ENCODE measurements around the gene GNRH2. TPM values are rescaled to one million over a fixed set of nuclear protein-coding genes. Genes with fewer than 3 reads are reported as not detected.

GNRH2 gene
- total RNA-seq, 1 donor, result not detected

DNA sequence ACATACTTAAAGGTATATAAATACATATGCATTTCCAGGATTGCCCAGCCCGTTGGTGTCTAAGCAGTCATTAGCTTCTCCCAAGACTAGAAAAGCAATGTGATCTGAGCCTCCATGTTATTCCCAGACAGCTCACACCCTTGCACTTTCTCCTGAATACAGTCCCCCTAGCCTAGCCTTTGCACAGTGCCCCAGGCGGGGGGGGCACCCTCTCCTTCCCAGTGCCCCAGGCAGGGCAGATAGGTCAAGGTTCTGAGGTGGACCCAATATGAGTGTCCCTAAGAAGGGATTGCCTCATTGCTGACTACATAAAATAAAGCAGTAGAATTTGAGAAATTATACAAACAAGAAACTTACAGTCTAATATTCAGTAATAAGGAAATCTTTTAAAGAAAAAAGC, 15.4 kb upstream of the GNRH2 start:
- TF ChIP-seq, protein P1, sequence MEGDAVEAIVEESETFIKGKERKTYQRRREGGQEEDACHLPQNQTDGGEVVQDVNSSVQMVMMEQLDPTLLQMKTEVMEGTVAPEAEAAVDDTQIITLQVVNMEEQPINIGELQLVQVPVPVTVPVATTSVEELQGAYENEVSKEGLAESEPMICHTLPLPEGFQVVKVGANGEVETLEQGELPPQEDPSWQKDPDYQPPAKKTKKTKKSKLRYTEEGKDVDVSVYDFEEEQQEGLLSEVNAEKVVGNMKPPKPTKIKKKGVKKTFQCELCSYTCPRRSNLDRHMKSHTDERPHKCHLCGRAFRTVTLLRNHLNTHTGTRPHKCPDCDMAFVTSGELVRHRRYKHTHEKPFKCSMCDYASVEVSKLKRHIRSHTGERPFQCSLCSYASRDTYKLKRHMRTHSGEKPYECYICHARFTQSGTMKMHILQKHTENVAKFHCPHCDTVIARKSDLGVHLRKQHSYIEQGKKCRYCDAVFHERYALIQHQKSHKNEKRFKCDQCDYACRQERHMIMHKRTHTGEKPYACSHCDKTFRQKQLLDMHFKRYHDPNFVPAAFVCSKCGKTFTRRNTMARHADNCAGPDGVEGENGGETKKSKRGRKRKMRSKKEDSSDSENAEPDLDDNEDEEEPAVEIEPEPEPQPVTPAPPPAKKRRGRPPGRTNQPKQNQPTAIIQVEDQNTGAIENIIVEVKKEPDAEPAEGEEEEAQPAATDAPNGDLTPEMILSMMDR (IDR thresholded peaks at IDR 0.05; ENCODE audit: insufficient read depth, low read depth, low read length), result no peak
- no peak overlapping the region for H3K4me3 ChIP-seq (ENCODE audit: low read depth, low read length)
- no peak for DNase-seq (ENCODE audit: low read depth)

- TF ChIP-seq, protein P1 (IDR thresholded peaks at IDR 0.05; ENCODE audit: insufficient read depth, low read depth, low read length), result no peak
- DNase-seq (ENCODE audit: low read depth), result no peak
- H3K4me3 ChIP-seq (ENCODE audit: low read depth, low read length), result no peak overlapping the region
These were observed 11.8 kb upstream of the GNRH2 start for GRCh38 chr20:3031524-3032147.

GRCh38 chr20:3032624-3033023, 10.8 kb upstream of the GNRH2 start:
- TF ChIP-seq, protein P1 (IDR thresholded peaks at IDR 0.05; ENCODE audit: insufficient read depth, low read depth, low read length), result no peak
- H3K4me3 ChIP-seq (ENCODE audit: low read depth, low read length), result no peak overlapping the region
- DNase-seq (ENCODE audit: low read depth), result no peak

DNA sequence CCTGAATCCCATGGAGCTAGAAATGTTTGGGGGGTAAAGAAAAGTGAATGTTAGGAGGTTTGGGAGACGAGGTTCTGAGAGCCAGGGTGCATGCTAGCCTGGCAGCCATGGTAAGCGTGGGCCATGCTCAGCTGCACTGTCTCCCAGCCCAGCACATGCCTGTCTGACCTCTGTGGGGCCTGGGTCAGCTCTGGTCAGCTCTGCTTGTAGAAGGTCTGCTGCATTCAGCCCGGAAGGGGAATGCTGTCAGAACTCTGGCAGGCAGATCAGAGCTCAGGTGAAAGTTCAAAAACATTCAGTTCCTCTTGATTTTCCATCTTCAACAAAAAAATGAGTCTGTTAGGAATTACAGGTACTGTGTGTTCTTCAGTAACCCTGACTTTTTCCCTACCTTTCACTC, 5.8 kb upstream of the GNRH2 start:
- no peak for DNase-seq (ENCODE audit: low read depth)
- TF ChIP-seq, protein P1 (IDR thresholded peaks at IDR 0.05; ENCODE audit: insufficient read depth, low read depth, low read length), result no peak
- H3K4me3 ChIP-seq (ENCODE audit: low read depth, low read length), result no peak overlapping the region

GRCh38 chr20:3038454-3038853, 5.0 kb upstream of the GNRH2 start:
- no peak for DNase-seq (ENCODE audit: low read depth)
- H3K4me3 ChIP-seq (ENCODE audit: low read depth, low read length), result no peak overlapping the region
- TF ChIP-seq, protein P1 (IDR thresholded peaks at IDR 0.05; ENCODE audit: insufficient read depth, low read depth, low read length), result no peak

- H3K4me3 ChIP-seq (ENCODE audit: low read depth, low read length), result no peak overlapping the region
- TF ChIP-seq, protein P1 (IDR thresholded peaks at IDR 0.05; ENCODE audit: insufficient read depth, low read depth, low read length), result no peak
- DNase-seq (ENCODE audit: low read depth), result no peak
These were observed 4.0 kb upstream of the GNRH2 start for GRCh38 chr20:3039426-3039825.

DNA sequence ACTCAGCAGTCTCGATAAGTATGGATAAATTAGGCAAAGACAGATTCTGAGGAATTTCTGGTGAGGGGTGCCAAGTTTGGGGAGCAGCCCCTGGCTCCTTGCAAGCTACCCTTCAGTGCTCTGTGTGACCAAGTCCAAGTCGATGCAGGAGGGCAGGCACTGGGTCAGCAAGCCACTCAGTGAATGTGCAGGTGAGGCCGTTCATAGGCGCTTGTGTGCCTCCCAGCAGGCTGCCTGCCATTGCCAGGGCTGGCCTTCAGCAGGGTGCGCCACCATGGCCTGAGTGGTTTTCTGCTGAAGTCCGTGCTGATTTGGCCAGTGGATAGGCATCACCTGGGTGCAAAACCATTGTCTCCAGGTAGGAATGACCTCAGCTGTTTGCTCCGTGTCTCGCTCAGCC, 3.3 kb upstream of the GNRH2 start:
- DNase-seq (ENCODE audit: low read depth), result no peak
- no peak overlapping the region for H3K4me3 ChIP-seq (ENCODE audit: low read depth, low read length)
- TF ChIP-seq, protein P1 (IDR thresholded peaks at IDR 0.05; ENCODE audit: insufficient read depth, low read depth, low read length), result no peak

All from fibroblast of villous mesenchyme (primary cell).